ENCODE measurements around the gene C3orf80.

DNA sequence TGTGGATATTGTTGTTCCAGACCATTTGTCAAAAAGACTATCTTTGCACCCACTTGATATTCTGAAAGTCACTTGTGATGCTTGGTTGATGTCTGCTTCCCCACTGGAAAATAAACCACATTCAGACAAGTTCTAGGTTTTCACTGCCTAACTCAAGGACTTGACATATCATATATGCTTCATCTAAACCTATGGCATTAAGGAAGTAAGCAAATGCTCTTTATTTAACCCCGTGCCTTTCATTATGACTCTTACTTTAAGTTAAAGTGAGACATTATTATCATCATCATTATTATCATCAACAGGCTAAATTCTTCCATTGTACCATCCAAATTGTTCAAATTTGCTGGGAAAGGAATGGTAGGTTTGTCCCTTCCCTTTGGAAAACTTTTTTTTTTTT lies 30.8 kb upstream of the C3orf80 start:
- TF ChIP-seq, protein P1, sequence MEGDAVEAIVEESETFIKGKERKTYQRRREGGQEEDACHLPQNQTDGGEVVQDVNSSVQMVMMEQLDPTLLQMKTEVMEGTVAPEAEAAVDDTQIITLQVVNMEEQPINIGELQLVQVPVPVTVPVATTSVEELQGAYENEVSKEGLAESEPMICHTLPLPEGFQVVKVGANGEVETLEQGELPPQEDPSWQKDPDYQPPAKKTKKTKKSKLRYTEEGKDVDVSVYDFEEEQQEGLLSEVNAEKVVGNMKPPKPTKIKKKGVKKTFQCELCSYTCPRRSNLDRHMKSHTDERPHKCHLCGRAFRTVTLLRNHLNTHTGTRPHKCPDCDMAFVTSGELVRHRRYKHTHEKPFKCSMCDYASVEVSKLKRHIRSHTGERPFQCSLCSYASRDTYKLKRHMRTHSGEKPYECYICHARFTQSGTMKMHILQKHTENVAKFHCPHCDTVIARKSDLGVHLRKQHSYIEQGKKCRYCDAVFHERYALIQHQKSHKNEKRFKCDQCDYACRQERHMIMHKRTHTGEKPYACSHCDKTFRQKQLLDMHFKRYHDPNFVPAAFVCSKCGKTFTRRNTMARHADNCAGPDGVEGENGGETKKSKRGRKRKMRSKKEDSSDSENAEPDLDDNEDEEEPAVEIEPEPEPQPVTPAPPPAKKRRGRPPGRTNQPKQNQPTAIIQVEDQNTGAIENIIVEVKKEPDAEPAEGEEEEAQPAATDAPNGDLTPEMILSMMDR (IDR thresholded peaks at IDR 0.05) = no peak
- TF ChIP-seq POLR2A (IDR thresholded peaks at IDR 0.05) (no peak), EP300 (IDR thresholded peaks at IDR 0.05) (no peak), POLR2AphosphoS5 (IDR thresholded peaks at IDR 0.05) (no peak)

Measured in sigmoid colon (tissue), 4 donors.